K562 (cell line): Measurements from ENCODE around the gene MRPL10. TPM values are rescaled to one million over a fixed set of nuclear protein-coding genes. Genes with fewer than 3 reads are reported as not detected.

Experiments
- ATAC-seq: fragments of 200-7000 bp; cut with Tn5 transposase; 3 replicates; pipeline ENCODE4 v1.9.1; 2020; ENCODE audit warnings: moderate library complexity
- BruUV-seq: library from RNA; stranded (reverse); fragments of 400-500 nt; replicated peaks from 2 replicates; lab custom pipeline; 2021; lab: Mats Ljungman, UMichigan
- CTCF ChIA-PET: fragments of 300-600 bp; formaldehyde crosslinking; extraction: SDS; loops from one replicate; lab custom pipeline; 2021; ENCODE audit warnings: low intra/inter-chr PET ratio; lab: Yijun Ruan, JAX
- POLR2A ChIA-PET: fragments of 300-600, 350-650 bp; sonication (Branson Sonifier 250); formaldehyde crosslinking; extraction: SDS; loops from one replicate; lab custom pipeline; 2021; ENCODE audit warnings: antibody characterized with exemption, inconsistent platforms; lab: Yijun Ruan, JAX
- DNase-seq, 4 experiments: peaks; one replicate each; pipeline versions ENCODE4 v3.0.0 to v3.0.0-alpha.2; 2011 to 2018; ENCODE audit warnings: low spot score in 3 of 4, mixed read lengths in 3 of 4; ENCODE audit errors: extremely low read depth in 1 of 4
- FAIRE-seq: peaks from 2 replicates; lab custom pipeline; 2011; peaks lifted over from hg19 to GRCh38; lab: Jason Lieb, UNC
- H2AFZ ChIP-seq: 2 replicates; pipeline ENCODE4 v1.6.0; 2011; ENCODE audit warnings: low read depth, low read length, control low read depth, inconsistent platforms
- H3K27ac ChIP-seq: fragments of 200-600 bp; 3 replicates; pipeline ENCODE4 v1.8.0; 2011; ENCODE audit warnings: low read depth, mild to moderate bottlenecking, control low read depth, inconsistent platforms, low read length, moderate library complexity, mixed read lengths; ENCODE audit errors: extremely low read depth
- H3K27me3 ChIP-seq, 2 experiments: fragments of 300-600 bp in 1 of 2; 2 replicates in 1 of 2; 3 replicates in 1 of 2; pipeline versions ENCODE4 v1.6.0 to v1.8.0; 2011; ENCODE audit warnings: inconsistent platforms in 2 of 2, low read length in 2 of 2, mild to moderate bottlenecking in 1 of 2, mixed read lengths in 1 of 2, moderate library complexity in 1 of 2; ENCODE audit not compliant: control insufficient read depth in 2 of 2, insufficient read depth in 2 of 2
- H3K36me3 ChIP-seq: fragments of 300-600 bp; 3 replicates; pipeline ENCODE4 v1.8.0; 2011; ENCODE audit warnings: mild to moderate bottlenecking, low read length, inconsistent platforms; ENCODE audit not compliant: control insufficient read depth, insufficient read depth
- H3K4me1 ChIP-seq, 2 experiments: fragments of 200-600 bp in 1 of 2; replicated peaks in 1 of 2; 2 replicates in 1 of 2; 3 replicates in 1 of 2; pipeline versions ENCODE4 v1.5.1 to v1.8.0; 2011; ENCODE audit warnings: inconsistent platforms in 2 of 2, low read length in 2 of 2, mild to moderate bottlenecking in 1 of 2, mixed read lengths in 1 of 2, moderate library complexity in 1 of 2; ENCODE audit not compliant: control insufficient read depth in 2 of 2, insufficient read depth in 2 of 2
- H3K4me2 ChIP-seq: 2 replicates; pipeline ENCODE4 v1.6.1; 2011; ENCODE audit warnings: low read length, control low read depth, inconsistent platforms, mixed read lengths; ENCODE audit not compliant: insufficient read depth
- H3K4me3 ChIP-seq: fragments of 200-600 bp; sonication (generic), shearing (Covaris generic); 2 replicates; pipeline ENCODE4 v1.5.1; 2016; ENCODE audit warnings: control low read depth, inconsistent platforms
- H3K79me2 ChIP-seq: fragments of 200-600 bp; 3 replicates; pipeline ENCODE4 v1.8.0; 2011; ENCODE audit warnings: low read length, inconsistent platforms; ENCODE audit not compliant: control insufficient read depth, insufficient read depth
- H3K9ac ChIP-seq, 2 experiments: 2 replicates each; pipeline versions ENCODE4 v1.6.0 to v1.6.1; 2011; ENCODE audit warnings: low read depth in 2 of 2, low read length in 2 of 2, control low read depth in 1 of 2, inconsistent platforms in 1 of 2, mild to moderate bottlenecking in 1 of 2, mixed read lengths in 1 of 2; ENCODE audit not compliant: insufficient read depth in 1 of 2
- H3K9me1 ChIP-seq: one replicate; pipeline ENCODE4 v1.6.0; 2011; ENCODE audit warnings: inconsistent platforms, mild to moderate bottlenecking, low read length, moderate library complexity; ENCODE audit not compliant: control insufficient read depth, insufficient read depth
- H3K9me3 ChIP-seq: replicated peaks from 2 replicates; pipeline ENCODE4 v1.5.1; 2011; ENCODE audit warnings: low read depth, low read length, inconsistent platforms; ENCODE audit not compliant: control insufficient read depth, insufficient read depth
- H4K20me1 ChIP-seq: replicated peaks from 2 replicates; pipeline ENCODE4 v1.6.1; 2011; ENCODE audit warnings: low read length, inconsistent platforms, mixed read lengths; ENCODE audit not compliant: control insufficient read depth, insufficient read depth
- ASH1L ChIP-seq: fragments of 450-650 bp; IDR thresholded peaks from 2 replicates; pipeline ENCODE4 v1.6.1; 2018; ENCODE audit warnings: borderline replicate concordance, mild to moderate bottlenecking, low read depth; ENCODE audit not compliant: partially characterized antibody
- ELF1 ChIP-seq: fragments of 200-800 bp; sonication (Bioruptor generic); IDR thresholded peaks from 2 replicates; pipeline ENCODE4 v1.6.1; 2016; ENCODE audit warnings: missing genetic modification characterization, missing compliant biosample characterization
- ESRRA ChIP-seq: fragments of 450-650 bp; IDR thresholded peaks from 2 replicates; pipeline ENCODE4 v1.6.1; 2014; ENCODE audit warnings: low read depth, mild to moderate bottlenecking, moderate library complexity, borderline replicate concordance
- FOXP1 ChIP-seq: sonication (generic); formaldehyde crosslinking; IDR thresholded peaks from 2 replicates; pipeline ENCODE4 v1.8.0; 2022; ENCODE audit warnings: mild to moderate bottlenecking, missing genetic modification reagents
- MXI1 ChIP-seq: IDR thresholded peaks from 2 replicates; pipeline ENCODE4 v1.6.1; 2011; ENCODE audit warnings: low read depth, mild to moderate bottlenecking, improper control_type of control experiment, low read length
- PML ChIP-seq: IDR thresholded peaks from 2 replicates; pipeline ENCODE4 v1.6.1; 2012; ENCODE audit warnings: low read length, inconsistent platforms
- ZNF124 ChIP-seq: sonication (generic); formaldehyde crosslinking; IDR thresholded peaks from 2 replicates; pipeline ENCODE4 v1.8.1; 2022; ENCODE audit warnings: missing genetic modification reagents
- ZNF311 ChIP-seq: fragments of 250-450 bp; sonication (Bioruptor Pico); IDR thresholded peaks from 2 replicates; pipeline ENCODE4 v1.4.0; 2020; ENCODE audit warnings: mild to moderate bottlenecking, moderate library complexity
- WGBS: fragments of 100-300 bp; shearing (Covaris generic); methylation state at CpG from one replicate; pipeline ENCODE4 v1.1.6; 2016; ENCODE audit warnings: low coverage, mixed read lengths; ENCODE audit not compliant: insufficient coverage; ENCODE audit errors: missing lambda C conversion rate; 5-methylcytosine and 5-hydroxymethylcytosine counted together
- in situ Hi-C: fragments of 300-500 bp; cut with MboI; formaldehyde crosslinking; loops from 4 replicates; pipeline ENCODE4 v1.15.0; 2018; ENCODE audit warnings: inconsistent platforms, mixed read lengths
- intact Hi-C: fragments of 100-400 bp; cut with micrococcal nuclease; formaldehyde crosslinking; loops from 2 replicates; pipeline ENCODE4 v1.14.2; 2022
- polyA plus RNA-seq, 8 experiments: library from polyadenylated mRNA; depleted of rRNA in 4 of 8; stranded (reverse) in 5 of 8; unstranded in 3 of 8; fragments of >200 nt; fragmentation: Nextera tagmentation in 2 of 8; fragmentation: Illumina TruSeq in 1 of 8; extraction: Ambion mirVana in 2 of 8; extraction: Trizol in 1 of 8; gene quantifications; 2 replicates each; pipeline versions ENCODE4 v1.2.1 to v1.2.3, GENCODE V29; 2011 to 2014; ENCODE audit warnings: inconsistent platforms in 1 of 8, missing spikeins in 1 of 8
- total RNA-seq, 7 experiments: library from RNA; depleted of rRNA in 6 of 7; stranded (reverse); fragments of >200 nt in 6 of 7; fragmentation: Illumina TruSeq in 2 of 7; extraction: Trizol in 2 of 7; gene quantifications; 2 replicates each; pipeline versions ENCODE4 v1.2.1 to v1.2.3, GENCODE V29; 2011 to 2021; ENCODE audit warnings: low replicate concordance in 1 of 7
- TF ChIP-seq, protein P1 (sequence below): fragments of 250-450 bp; sonication (Bioruptor Pico); IDR thresholded peaks from 2 replicates; pipeline ENCODE4 v1.4.0; 2020; ENCODE audit warnings: mild to moderate bottlenecking, moderate library complexity

MRPL10 gene
- total and polyA plus RNA-seq, 9 of the 15 experiments (the other 6 are each of a cell fraction or from before 2014, with no cell fraction given): 27.8 to 105 (median 67.3) TPM

- intact Hi-C loops: no loop called here
- Histone ChIP-seq H3K9me3 (no peaks in the 10 kb centered on the region), H3K4me2 (no peak overlapping the region), H3K27ac (no peak overlapping the region), H3K79me2 (peaks cover 9% of the 10 kb centered on the region), H4K20me1 (no peaks in the 10 kb centered on the region), H3K4me1 (peaks cover 13 to 32% of the 10 kb centered on the region in 2 experiments), H3K4me3 (no peak overlapping the region), H3K36me3 (peaks cover 43% of the 10 kb centered on the region; the same call in 2 of the 3 replicates), H3K9ac (peak overlapping the region in 1 of 2 experiments; percentile 20; a peak in 1 of 4 replicates), H2AFZ (no peak overlapping the region), H3K27me3 (no peaks in the 10 kb centered on the region), H3K9me1 (no peaks in the 10 kb centered on the region)
- TF ChIP-seq MXI1: no peak
- no peak for TF ChIP-seq ESRRA
- TF ChIP-seq FOXP1 (CRISPR knock-in tag): no peak
- no peak for TF ChIP-seq ASH1L
- TF ChIP-seq PML: no peak
- TF ChIP-seq, protein P1, sequence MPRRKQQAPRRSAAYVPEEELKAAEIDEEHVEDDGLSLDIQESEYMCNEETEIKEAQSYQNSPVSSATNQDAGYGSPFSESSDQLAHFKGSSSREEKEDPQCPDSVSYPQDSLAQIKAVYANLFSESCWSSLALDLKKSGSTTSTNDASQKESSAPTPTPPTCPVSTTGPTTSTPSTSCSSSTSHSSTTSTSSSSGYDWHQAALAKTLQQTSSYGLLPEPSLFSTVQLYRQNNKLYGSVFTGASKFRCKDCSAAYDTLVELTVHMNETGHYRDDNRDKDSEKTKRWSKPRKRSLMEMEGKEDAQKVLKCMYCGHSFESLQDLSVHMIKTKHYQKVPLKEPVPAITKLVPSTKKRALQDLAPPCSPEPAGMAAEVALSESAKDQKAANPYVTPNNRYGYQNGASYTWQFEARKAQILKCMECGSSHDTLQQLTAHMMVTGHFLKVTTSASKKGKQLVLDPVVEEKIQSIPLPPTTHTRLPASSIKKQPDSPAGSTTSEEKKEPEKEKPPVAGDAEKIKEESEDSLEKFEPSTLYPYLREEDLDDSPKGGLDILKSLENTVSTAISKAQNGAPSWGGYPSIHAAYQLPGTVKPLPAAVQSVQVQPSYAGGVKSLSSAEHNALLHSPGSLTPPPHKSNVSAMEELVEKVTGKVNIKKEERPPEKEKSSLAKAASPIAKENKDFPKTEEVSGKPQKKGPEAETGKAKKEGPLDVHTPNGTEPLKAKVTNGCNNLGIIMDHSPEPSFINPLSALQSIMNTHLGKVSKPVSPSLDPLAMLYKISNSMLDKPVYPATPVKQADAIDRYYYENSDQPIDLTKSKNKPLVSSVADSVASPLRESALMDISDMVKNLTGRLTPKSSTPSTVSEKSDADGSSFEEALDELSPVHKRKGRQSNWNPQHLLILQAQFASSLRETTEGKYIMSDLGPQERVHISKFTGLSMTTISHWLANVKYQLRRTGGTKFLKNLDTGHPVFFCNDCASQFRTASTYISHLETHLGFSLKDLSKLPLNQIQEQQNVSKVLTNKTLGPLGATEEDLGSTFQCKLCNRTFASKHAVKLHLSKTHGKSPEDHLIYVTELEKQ: no peak
- no peak for TF ChIP-seq ELF1 (tag)
- TF ChIP-seq ZNF124: no peak
- no peak for TF ChIP-seq ZNF311 (CRISPR knock-in tag)
- ATAC-seq (no peak), FAIRE-seq (no peak), DNase-seq (no peak)
- in situ Hi-C loops: no loop called here
- POLR2A ChIA-PET: interaction anchor here (1.3 kb wide), 1 partner anchor 8 kb away, joined by 3 read pairs; no protein-coding TSS in a partner anchor
- BruUV-seq: no TSS peak
- WGBS: 81% methylated on average over 11 of the region's 11 CpGs
- CTCF ChIA-PET: interaction anchor here (0.6 kb wide), 1 partner anchor 188 kb away, joined by 3 read pairs; no protein-coding TSS in a partner anchor
Observed at GRCh38 chr17:47818002-47818695, 13.2 kb downstream of the MRPL10 start.
